IPS-18c (cell line): ENCODE data around the gene IL13.
"Not testable (repeated sequence)": the region's sequence is repeated elsewhere in the genome, so short reads cannot be mapped to it uniquely, and the experiment has no call there.

Experiments
- H3K4me3 ChIP-seq: 2 replicates; pipeline ENCODE4 v1.7.0; 2013; ENCODE audit warnings: low read depth, mild to moderate bottlenecking, low read length, moderate library complexity; ENCODE audit not compliant: insufficient read depth
- H3K9me3 ChIP-seq: one replicate; pipeline ENCODE4 v1.6.1; 2013; ENCODE audit warnings: mild to moderate bottlenecking, low read length, moderate library complexity; ENCODE audit not compliant: control insufficient read depth, insufficient read depth

IL13 gene

DNA sequence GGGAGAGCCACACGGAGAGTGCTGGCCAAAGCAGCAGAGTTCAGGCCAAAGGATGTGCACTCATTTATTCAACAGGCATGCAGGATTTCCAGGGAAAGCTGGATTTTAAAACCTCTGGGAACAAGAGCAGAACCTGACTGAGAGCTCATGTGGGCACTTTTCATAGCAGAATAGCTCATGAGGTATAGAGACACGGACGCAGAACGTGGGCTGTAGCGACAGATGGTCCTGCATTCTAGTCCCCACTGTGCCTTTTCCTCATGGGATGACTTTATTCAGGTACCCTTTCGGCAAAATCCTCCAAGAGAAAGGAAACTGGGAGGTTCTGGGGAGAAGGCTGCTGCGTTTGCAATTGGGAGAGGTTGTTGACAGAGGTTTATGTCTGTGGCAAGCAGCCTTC, 21.2 kb downstream of the IL13 start:
- H3K9me3 ChIP-seq: no peaks in the 10 kb centered on the region

GRCh38 chr5:132679717-132680380, 21.9 kb downstream of the IL13 start:
- no peak overlapping the region for H3K4me3 ChIP-seq
- no peaks in the 10 kb centered on the region for H3K9me3 ChIP-seq

More for the DNA sequence above, 21.2 kb downstream of the IL13 start:
- H3K4me3 ChIP-seq: no peak overlapping the region

GRCh38 chr5:132680780-132681475, 23.0 kb downstream of the IL13 start:
- Histone ChIP-seq H3K4me3 (no peak overlapping the region), H3K9me3 (no peaks in the 10 kb centered on the region)

GRCh38 chr5:132681476-132681831, 23.5 kb downstream of the IL13 start:
- Histone ChIP-seq H3K9me3 (no peaks in the 10 kb centered on the region), H3K4me3 (no peak overlapping the region)

DNA sequence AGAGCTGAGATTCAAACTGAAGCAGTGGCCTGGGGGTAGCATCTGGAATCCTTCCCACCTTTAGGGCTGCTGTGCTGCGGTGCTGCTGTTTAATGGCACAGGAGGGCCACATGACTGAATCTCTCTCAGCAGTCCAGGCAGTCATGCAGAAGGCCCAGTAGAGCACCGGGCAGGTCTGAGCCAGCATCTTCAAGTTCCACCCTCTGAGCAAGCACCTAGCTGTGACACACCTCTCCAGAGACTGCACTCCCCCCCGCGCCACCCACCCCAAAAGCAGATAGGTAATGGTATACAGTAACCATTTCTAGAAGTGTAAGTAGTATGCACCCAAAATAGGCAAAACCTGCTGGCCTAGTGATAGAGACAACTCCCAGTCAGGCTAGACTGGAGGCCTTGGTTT, 24.0 kb downstream of the IL13 start:
- no peak overlapping the region for H3K4me3 ChIP-seq
- no peaks in the 10 kb centered on the region for H3K9me3 ChIP-seq

DNA sequence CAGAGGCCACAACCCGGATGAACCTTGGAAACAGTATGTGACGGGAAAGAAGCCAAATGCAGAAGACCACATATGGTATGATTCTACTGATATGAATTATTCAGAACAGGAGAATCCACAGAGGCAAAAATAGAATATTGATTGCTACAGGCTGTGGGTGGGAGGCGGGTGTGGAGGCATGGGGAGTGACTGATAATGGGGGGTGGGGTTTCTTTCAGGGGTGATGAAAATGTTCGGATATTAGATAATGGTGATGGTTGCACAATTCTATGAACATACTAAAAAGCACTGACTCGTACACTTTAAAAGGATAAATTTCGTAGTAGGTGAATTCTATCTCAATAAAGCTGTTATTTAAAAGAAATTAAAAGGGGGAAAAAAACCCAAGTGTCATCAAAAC, 26.5 kb downstream of the IL13 start:
- Histone ChIP-seq H3K9me3 (no peaks in the 10 kb centered on the region), H3K4me3 (no peak overlapping the region)

- Histone ChIP-seq H3K9me3 (no peaks in the 10 kb centered on the region), H3K4me3 (no peak overlapping the region)
Measured at GRCh38 chr5:132684922-132685720, 27.1 kb downstream of the IL13 start.

- Histone ChIP-seq H3K4me3 (no peak overlapping the region), H3K9me3 (no peaks in the 10 kb centered on the region)
Measured at GRCh38 chr5:132686193-132686592, 28.2 kb downstream of the IL13 start.

DNA sequence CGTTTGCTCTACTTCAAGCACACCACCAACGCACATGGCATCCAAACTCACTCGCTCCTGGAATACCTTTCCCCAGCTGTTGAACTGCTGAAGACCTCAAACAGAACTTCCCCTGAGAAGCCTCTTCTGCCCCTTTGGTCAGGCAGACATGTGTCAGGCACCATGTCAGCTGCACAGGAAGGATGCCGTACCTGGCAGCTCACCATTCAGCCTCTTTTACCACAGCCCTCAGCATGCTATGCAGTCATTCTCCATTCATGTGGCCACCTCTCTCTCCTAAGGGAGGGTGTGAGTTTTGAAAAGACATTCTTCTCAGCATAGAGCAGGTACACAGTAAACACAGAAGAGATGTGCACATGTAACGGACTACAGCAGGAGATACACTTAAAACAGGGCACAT, 30.0 kb downstream of the IL13 start:
- Histone ChIP-seq H3K9me3 (no peaks in the 10 kb centered on the region), H3K4me3 (no peak overlapping the region)

- Histone ChIP-seq H3K9me3 (no peaks in the 10 kb centered on the region), H3K4me3 (no peak overlapping the region)
Measured at GRCh38 chr5:132688536-132689339, 30.8 kb downstream of the IL13 start.

DNA sequence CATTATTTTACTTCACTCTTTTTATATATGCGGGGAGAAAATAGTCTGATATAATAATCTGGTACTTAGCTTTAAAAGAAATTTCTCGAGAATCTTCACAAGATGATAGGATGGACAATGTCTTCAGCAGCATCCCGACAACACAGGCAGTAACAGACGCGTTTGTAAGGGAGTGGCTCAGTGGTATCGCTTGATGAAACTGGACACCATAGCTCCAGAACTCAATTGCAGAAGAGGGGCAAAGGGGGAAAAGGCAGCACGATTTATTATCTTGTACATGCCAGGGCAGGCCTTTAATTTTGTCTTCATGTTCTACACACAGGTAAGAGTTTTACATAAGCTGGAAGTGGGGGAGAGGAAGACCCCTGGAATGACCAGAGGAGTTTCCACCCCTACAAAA, 31.5 kb downstream of the IL13 start:
- H3K4me3 ChIP-seq: no peak overlapping the region

DNA sequence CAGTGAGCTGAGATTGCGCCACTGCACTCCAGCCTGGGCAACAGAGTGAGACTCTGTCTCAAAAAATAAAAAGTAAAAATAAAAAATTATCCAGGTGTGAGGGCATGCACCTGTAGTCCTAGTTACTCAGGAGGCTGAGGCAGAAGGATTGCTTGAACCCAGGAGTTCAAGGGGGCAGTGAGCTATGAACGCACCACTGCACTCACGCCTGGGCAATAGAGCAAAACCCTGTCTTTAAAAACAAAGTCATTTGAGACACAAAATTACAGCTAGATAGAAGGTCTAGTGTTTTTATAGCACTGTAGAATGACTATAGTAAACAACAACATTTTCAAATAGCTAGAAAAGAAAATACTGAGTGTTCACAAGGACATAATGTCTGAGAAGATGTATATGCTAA, 32.2 kb downstream of the IL13 start:
- H3K4me3 ChIP-seq: no peak overlapping the region
- H3K9me3 ChIP-seq: no peaks in the 10 kb centered on the region

More for the DNA sequence above, 31.5 kb downstream of the IL13 start:
- no peaks in the 10 kb centered on the region for H3K9me3 ChIP-seq

DNA sequence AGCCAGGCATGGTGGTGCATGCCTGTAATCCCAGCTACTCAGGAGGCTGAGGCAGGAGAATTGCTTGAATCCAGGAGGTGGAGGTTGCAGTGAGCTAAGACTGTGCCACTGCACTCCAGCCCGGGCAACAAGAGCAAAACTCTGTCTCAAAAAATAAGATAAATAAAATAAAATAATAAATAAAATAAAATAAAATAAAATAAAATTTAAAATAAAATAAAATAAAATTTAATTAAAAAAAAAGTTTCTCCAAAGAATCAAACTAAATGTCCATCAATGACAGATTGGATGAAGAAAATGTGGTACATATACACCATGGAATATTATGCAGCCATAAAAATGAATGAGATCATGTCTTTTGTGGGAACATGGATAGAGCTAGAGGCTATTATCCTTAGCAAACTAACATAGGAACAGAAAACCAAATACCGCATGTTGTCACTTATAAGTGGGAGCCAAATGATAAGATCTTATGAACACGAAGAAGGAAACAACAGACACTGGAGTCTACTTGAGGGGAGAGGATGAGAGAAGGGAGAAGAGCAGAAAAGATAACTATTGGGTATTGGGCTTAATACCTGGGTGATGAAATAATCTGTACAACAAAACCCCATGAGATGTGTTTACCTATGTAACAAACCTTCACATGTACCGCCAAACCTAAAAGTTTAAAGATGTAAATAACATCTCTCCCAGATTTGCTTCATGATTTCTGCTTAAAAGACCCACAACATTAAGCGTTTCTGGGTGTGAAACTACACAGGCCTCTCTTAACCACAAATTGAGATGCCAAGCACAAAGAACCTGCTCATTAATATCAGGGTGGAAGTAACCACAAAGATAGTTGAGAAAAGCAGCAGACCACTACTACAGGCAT, 34.0 kb downstream of the IL13 start:
- not testable (repeated sequence) for H3K4me3 ChIP-seq, H3K9me3 ChIP-seq

DNA sequence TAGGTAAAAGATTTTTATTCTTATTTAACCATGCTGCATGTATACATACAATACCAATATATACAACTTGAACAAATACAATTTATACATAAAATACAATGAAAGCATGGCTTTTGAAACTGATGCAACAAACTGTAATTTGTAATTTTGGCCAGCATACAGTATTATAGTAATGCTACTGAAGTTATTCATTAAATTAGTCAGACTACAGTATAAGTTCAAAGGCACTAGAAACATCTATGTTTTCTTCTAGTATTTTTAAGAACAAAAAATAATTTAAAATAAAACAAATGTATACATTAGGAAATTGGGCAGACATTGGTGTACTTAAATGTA, 34.6 kb downstream of the IL13 start:
- Histone ChIP-seq H3K4me3 (no peak overlapping the region), H3K9me3 (no peaks in the 10 kb centered on the region)

DNA sequence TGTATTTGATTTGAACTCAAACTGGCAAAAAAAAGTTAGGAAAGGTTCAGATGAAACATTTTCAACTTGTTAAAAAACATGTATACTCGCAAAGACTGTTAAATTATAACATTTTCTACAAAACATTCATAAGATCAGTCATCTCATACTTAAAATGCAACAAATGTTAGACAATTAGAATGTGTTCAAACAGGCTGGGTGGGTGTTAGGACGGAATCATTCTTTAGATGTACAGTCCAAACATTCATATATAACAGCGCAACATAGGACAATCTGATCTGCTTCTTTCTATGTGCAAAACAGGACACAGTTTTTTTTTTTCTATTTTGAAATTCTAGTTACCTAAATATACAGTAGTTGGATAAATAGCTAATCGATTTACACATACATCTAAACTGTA, 38.0 kb downstream of the IL13 start:
- Histone ChIP-seq H3K4me3 (no peak overlapping the region), H3K9me3 (no peaks in the 10 kb centered on the region)

DNA sequence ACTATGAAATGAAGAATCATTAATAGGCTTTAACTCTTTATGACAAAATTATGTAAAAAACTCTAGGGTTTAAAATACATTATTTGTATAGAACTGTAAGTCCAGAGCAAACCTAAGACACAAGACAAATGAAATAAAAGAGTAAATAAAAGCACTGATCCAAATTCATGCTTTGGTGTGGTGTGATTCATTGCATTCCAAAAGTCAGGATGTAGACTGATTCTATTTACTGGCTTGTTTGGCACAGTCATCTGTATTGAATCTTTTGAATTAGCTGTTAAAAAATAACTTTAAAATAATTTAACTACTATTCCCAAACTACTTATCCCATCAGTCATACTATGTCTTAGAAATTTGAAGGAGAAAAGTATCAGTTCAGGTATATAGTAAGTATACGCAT, 46.9 kb downstream of the IL13 start:
- no peaks in the 10 kb centered on the region for H3K9me3 ChIP-seq
- H3K4me3 ChIP-seq: no peak overlapping the region

- Histone ChIP-seq H3K4me3 (no peak overlapping the region), H3K9me3 (no peaks in the 10 kb centered on the region)
Measured at GRCh38 chr5:132708645-132709044, 50.7 kb downstream of the IL13 start.
